Caco-2 (cell line): Measurements from ENCODE around the gene TMEM255B. TPM values are rescaled to one million over a fixed set of nuclear protein-coding genes. Genes with fewer than 3 reads are reported as not detected.

Source experiments
- BruUV-seq: library from RNA; stranded (reverse); fragments of 400-500 nt; replicated peaks from 2 replicates; lab custom pipeline; 2021; lab: Mats Ljungman, UMichigan
- CTCF ChIA-PET: fragments of 300-600 bp; sonication (Branson Sonifier 250); formaldehyde crosslinking; loops from one replicate; lab custom pipeline; 2022; ENCODE audit warnings: antibody characterized with exemption; lab: Charles Lee
- POLR2A ChIA-PET: fragments of 300-600 bp; sonication (Branson Sonifier 250); formaldehyde crosslinking; loops from one replicate; lab custom pipeline; 2022; ENCODE audit warnings: antibody characterized with exemption; lab: Charles Lee
- DNase-seq, 2 experiments: peaks; one replicate each; pipeline versions ENCODE4 v3.0.0 to v3.0.0-alpha.2; 2020 to 2022
- H3K27me3 ChIP-seq: replicated peaks from 2 replicates; pipeline ENCODE4 v1.6.0; 2011; ENCODE audit warnings: low read length; ENCODE audit not compliant: control insufficient read depth, insufficient read depth
- H3K36me3 ChIP-seq: 2 replicates; pipeline ENCODE4 v1.5.1; 2011; ENCODE audit warnings: low read length; ENCODE audit not compliant: control insufficient read depth, insufficient read depth
- H3K4me1 ChIP-seq: fragments of 250-450 bp; sonication (Bioruptor Pico); 2 replicates; pipeline ENCODE4 v1.5.1; 2020; ENCODE audit warnings: mild to moderate bottlenecking
- H3K4me3 ChIP-seq: 2 replicates; pipeline ENCODE4 v1.5.1; 2011; ENCODE audit warnings: low read depth, mild to moderate bottlenecking, control low read depth, low read length
- H3K9me3 ChIP-seq: fragments of 250-450 bp; sonication (Bioruptor Pico); 2 replicates; pipeline ENCODE4 v1.5.1; 2020; ENCODE audit warnings: mild to moderate bottlenecking, moderate library complexity
- H3K27ac Mint-ChIP-seq: one replicate; pipeline ENCODE4 v1.8.0; 2022; ENCODE audit warnings: mixed read lengths; ENCODE audit not compliant: unreplicated experiment
- H3K27me3 Mint-ChIP-seq: one replicate; pipeline ENCODE4 v1.8.0; 2022; ENCODE audit warnings: mixed read lengths; ENCODE audit not compliant: insufficient read depth, unreplicated experiment
- H3K36me3 Mint-ChIP-seq: one replicate; pipeline ENCODE4 v1.8.0; 2022; ENCODE audit warnings: mild to moderate bottlenecking, mixed read lengths; ENCODE audit not compliant: insufficient read depth, unreplicated experiment
- H3K4me1 Mint-ChIP-seq: one replicate; pipeline ENCODE4 v1.8.0; 2022; ENCODE audit warnings: low read depth, mixed read lengths; ENCODE audit not compliant: unreplicated experiment
- H3K4me3 Mint-ChIP-seq: one replicate; pipeline ENCODE4 v1.8.0; 2022; ENCODE audit warnings: mild to moderate bottlenecking, moderate library complexity, mixed read lengths; ENCODE audit not compliant: unreplicated experiment
- H3K9me3 Mint-ChIP-seq: one replicate; pipeline ENCODE4 v1.8.0; 2022; ENCODE audit warnings: mixed read lengths; ENCODE audit not compliant: unreplicated experiment
- intact Hi-C: fragments of 100-400 bp; cut with micrococcal nuclease; formaldehyde crosslinking; loops from one replicate; pipeline ENCODE4 v1.10.0; 2022; ENCODE audit not compliant: unreplicated experiment
- total RNA-seq: library from RNA; stranded (reverse); gene quantifications from 2 replicates; pipeline ENCODE4 v1.2.3, GENCODE V29; 2022
- TF ChIP-seq, protein P1 (sequence below), 2 experiments: fragments of 200-600 bp in 1 of 2; IDR thresholded peaks; 1 replicate in 1 of 2; 2 replicates in 1 of 2; pipeline versions ENCODE4 v1.5.1 to v1.8.0; 2011 to 2022; ENCODE audit warnings: antibody characterized with exemption in 1 of 2, control low read depth in 1 of 2, inconsistent platforms in 1 of 2, low read depth in 1 of 2, low read length in 1 of 2, mild to moderate bottlenecking in 1 of 2, moderate library complexity in 1 of 2; ENCODE audit not compliant: insufficient read depth in 1 of 2, severe bottlenecking in 1 of 2, unreplicated experiment in 1 of 2

TMEM255B gene
- total RNA-seq, 1 experiment from 2014 or later = 0.82 TPM

DNA sequence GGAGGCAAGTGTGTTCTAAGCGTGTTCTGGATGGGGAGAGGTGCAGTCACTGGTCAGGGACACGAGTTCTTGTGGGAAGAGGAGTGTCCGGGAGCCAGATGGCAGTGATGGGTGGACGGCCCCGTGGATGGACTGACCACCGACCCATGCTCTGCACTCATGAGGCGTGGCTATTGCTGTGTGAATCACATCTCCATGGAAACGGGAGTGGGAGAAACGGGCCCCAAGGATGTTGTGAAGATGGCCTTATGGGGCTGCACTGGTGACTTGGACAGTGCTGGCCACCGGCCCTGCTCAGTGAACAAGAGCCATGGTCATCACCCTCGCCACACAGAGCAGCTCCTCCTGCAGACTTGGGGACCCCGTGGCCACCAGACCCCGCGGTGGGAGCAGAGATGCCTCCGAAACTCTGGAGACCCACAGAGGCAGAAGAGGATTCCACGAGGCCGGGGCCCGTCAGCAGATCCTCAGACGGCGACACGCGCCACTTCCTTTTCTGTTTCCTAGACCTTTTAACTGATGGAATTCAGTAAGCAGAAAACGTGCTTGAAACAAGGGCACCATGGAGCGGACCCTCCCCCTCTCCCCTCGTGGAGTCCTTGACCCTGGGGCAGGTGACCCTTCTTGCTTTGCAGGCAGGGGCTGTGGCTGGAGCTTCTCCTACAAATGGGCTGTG, 57.4 kb downstream of the TMEM255B start:
- Mint-ChIP-seq H3K4me1 (no peaks in the 10 kb centered on the region), H3K27me3 (no peaks in the 10 kb centered on the region), H3K4me3 (no peak overlapping the region), H3K36me3 (peaks cover 20% of the 10 kb centered on the region), H3K27ac (no peak overlapping the region), H3K9me3 (no peaks in the 10 kb centered on the region)
- DNase-seq = no peak
- Histone ChIP-seq H3K27me3 (no peaks in the 10 kb centered on the region), H3K9me3 (no peaks in the 10 kb centered on the region), H3K36me3 (no peaks in the 10 kb centered on the region), H3K4me1 (peaks cover 6% of the 10 kb centered on the region; the same call in 1 of the 2 replicates), H3K4me3 (no peak overlapping the region)
- TF ChIP-seq, protein P1, sequence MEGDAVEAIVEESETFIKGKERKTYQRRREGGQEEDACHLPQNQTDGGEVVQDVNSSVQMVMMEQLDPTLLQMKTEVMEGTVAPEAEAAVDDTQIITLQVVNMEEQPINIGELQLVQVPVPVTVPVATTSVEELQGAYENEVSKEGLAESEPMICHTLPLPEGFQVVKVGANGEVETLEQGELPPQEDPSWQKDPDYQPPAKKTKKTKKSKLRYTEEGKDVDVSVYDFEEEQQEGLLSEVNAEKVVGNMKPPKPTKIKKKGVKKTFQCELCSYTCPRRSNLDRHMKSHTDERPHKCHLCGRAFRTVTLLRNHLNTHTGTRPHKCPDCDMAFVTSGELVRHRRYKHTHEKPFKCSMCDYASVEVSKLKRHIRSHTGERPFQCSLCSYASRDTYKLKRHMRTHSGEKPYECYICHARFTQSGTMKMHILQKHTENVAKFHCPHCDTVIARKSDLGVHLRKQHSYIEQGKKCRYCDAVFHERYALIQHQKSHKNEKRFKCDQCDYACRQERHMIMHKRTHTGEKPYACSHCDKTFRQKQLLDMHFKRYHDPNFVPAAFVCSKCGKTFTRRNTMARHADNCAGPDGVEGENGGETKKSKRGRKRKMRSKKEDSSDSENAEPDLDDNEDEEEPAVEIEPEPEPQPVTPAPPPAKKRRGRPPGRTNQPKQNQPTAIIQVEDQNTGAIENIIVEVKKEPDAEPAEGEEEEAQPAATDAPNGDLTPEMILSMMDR (IDR thresholded peaks at IDR 0.05; ENCODE audit: insufficient read depth in 1 of 2, low read depth in 1 of 2, low read length in 1 of 2, severe bottlenecking in 1 of 2, unreplicated experiment in 1 of 2) = no peak
- ChIA-PET POLR2A (no interaction called here), CTCF (no interaction called here)
- BruUV-seq = no TSS peak
- intact Hi-C loops = loop anchor here (2.0 kb wide), 2 partner anchors 88 to 130 kb away; no protein-coding TSS in a partner anchor

DNA sequence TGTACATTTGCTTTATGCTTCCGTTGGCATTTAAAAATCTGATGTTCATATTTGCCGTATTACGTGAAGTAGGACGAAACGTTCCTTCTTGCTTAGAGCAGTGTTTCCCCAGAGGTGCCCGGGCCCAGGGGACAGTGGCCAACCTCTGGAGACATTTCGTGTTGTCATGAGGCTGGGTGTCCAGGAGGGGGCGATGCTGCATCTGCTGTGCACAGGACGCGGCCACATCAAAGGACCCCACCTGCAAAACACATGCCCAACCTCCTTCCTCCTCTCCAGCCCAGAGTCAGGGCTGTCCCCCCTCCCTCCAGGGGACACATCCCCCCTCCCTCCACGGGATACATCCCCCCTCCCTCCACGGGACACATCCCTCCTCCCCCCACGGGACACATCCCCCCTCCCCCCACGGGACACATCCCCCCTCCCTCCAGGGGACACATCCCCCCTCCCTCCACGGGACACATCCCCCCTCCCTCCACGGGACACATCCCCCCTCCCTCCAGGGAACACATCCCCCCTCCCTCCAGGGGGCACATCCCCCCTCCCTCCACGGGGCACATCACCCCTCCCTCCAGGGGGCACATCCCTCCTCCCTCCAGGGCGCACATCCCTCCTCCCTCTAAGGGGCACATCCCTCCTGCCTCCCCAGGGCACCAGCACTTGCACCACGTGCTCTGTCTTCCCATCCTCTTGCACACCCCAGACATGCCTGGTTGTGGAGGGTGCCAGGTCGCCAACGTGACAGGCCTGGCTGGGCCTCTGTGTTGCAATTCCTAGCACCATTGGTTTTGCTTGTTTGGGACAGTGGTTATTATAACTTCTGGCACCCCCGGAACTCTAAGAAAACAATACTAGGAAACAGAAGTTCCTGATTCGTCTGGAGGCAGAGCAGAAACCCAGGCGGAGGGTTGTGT, 58.2 kb downstream of the TMEM255B start:
- Histone ChIP-seq H3K9me3 (no peaks in the 10 kb centered on the region), H3K36me3 (0 out of 2 replicates have a peak, but pooled peaks cover under 1% of the 10 kb centered on the region), H3K4me1 (peaks cover 6% of the 10 kb centered on the region; the same call in 1 of the 2 replicates), H3K4me3 (no peak overlapping the region), H3K27me3 (no peaks in the 10 kb centered on the region)
- no TSS peak for BruUV-seq
- DNase-seq = peak; percentile 90 to 92
- CTCF ChIA-PET = no interaction called here
- Mint-ChIP-seq H3K27ac (no peak overlapping the region), H3K4me1 (no peaks in the 10 kb centered on the region), H3K36me3 (peaks cover 21% of the 10 kb centered on the region), H3K27me3 (no peaks in the 10 kb centered on the region), H3K9me3 (no peaks in the 10 kb centered on the region), H3K4me3 (peak overlapping the region; percentile 49)
- intact Hi-C loops = loop anchor here (1.0 to 2.0 kb wide), 4 partner anchors 43 to 409 kb away; no protein-coding TSS in a partner anchor
- POLR2A ChIA-PET = no interaction called here
- TF ChIP-seq, protein P1 (IDR thresholded peaks at IDR 0.05; ENCODE audit: insufficient read depth in 1 of 2, low read depth in 1 of 2, low read length in 1 of 2, severe bottlenecking in 1 of 2, unreplicated experiment in 1 of 2) = peak; percentile 86 to 94
